VCaP (cell line): ENCODE results near the gene CPA1.

Experiments used
- H3K27ac ChIP-seq: fragments of 450-650 bp; 2 replicates; pipeline ENCODE4 v1.5.1; 2017
- TF ChIP-seq, protein P1 (sequence below): fragments of 450-650 bp; conservative IDR thresholded peaks from 2 replicates; pipeline ENCODE4 v1.5.1; 2017; ENCODE audit warnings: mild to moderate bottlenecking, moderate library complexity

CPA1 gene

DNA sequence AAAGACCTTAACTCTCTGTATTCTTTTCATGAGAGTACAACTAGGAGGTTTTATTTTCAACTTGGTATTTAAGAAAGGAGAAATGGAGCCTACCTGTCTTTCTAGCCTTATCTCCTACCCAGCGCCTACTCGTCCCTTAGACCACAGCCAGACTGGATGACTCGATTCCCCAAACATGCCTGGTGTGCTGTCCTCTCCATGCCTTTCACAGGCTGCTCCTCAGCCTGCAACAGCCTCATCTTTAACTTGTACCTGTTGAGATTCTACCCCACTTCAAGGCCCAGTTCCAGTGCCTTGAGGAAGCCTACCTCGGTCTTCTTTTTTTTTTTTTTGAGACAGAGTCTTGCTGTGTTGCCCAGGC is 29.4 kb downstream of the CPA1 start:
- TF ChIP-seq, protein P1, sequence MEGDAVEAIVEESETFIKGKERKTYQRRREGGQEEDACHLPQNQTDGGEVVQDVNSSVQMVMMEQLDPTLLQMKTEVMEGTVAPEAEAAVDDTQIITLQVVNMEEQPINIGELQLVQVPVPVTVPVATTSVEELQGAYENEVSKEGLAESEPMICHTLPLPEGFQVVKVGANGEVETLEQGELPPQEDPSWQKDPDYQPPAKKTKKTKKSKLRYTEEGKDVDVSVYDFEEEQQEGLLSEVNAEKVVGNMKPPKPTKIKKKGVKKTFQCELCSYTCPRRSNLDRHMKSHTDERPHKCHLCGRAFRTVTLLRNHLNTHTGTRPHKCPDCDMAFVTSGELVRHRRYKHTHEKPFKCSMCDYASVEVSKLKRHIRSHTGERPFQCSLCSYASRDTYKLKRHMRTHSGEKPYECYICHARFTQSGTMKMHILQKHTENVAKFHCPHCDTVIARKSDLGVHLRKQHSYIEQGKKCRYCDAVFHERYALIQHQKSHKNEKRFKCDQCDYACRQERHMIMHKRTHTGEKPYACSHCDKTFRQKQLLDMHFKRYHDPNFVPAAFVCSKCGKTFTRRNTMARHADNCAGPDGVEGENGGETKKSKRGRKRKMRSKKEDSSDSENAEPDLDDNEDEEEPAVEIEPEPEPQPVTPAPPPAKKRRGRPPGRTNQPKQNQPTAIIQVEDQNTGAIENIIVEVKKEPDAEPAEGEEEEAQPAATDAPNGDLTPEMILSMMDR: no peak
- H3K27ac ChIP-seq: no peak overlapping the region

DNA sequence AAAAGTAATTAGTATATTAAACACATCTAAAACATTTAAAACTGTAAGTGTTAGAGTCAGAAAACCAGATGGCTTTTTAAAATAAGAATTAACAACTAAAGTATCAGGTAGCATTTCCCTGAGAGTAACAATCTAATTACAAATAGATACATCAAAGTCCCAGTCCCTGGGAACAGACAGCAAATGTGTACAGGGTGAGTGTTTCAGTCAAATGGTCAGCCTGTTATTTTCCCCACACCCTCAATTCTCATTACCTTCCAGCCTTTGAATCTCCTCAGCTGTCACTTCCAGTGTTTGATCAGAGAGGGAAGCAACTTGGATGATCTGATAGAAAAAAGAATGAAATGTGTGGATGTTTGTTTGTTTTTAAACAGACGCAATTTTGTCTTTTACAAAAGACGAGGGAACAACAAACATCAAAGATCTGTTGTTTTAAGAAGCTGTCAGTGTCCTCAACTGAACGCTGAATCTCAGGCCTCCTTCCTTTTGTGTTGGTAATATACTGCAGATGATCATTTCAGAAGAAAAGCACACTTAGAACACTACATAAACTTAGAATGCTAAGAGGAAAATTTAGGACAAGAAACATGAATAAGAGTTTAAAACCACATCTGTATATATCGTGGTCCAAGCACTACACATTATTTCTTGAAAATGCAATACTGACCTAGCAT is 30.7 kb downstream of the CPA1 start:
- TF ChIP-seq, protein P1: no peak
- no peak overlapping the region for H3K27ac ChIP-seq

DNA sequence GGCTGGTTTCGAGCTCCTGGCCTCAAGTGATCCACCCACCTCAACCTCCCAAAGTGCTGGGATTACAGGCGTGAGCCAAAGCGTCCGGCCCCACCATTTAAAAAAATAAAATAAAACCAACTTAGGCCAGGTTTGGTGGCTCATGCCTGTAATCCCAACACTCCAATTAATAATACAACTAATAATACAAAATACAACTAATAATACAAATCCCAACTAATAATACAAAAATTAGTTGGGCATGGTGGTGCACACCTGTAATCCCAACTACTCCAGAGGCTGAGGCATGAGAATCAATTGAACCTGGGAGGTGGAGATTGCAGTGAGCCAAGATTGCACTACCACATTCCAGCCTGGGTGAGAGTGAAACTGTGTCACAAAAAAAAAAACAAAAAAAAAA is 32.9 kb downstream of the CPA1 start:
- H3K27ac ChIP-seq: no peak overlapping the region
- TF ChIP-seq, protein P1: no peak

DNA sequence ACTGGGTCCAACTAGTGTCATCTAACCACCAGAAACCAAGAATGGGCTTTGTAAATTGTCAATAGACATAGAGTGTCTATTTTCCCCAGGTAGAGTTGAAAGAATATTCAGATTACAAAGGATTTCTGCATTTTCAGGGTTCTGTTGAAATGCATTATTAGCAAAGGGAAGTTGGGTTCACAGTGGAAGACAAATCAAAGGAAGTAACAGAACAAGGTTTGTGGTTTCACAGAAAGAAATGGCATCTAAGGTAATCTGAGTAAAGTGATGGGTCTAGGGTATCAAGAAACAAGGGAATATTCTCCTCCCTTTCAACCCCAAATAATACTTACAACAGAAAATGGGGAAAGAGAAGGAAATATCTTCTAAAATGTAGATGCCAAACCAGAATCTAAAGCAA is 34.7 kb downstream of the CPA1 start:
- no peak overlapping the region for H3K27ac ChIP-seq
- TF ChIP-seq, protein P1: no peak

DNA sequence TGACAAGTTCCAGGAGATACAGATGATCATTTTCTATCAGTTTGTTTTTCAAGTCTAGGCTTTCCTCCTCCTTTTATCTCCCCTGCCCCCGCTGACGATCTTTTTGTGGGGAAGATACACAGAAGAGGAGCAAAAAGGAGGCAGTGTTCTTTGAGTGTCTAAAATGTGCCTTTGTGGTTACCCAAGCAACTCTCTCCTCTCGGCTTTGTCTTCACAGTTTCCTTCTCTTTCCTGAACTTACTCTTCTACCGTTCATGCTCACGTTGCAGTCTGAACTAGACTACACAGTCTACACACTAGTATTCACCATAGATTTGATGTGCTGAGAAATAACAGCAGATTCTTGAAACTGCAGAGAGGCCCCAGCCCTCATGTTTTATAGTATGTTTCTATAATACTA is 36.9 kb downstream of the CPA1 start:
- H3K27ac ChIP-seq: no peak overlapping the region
- TF ChIP-seq, protein P1: no peak

DNA sequence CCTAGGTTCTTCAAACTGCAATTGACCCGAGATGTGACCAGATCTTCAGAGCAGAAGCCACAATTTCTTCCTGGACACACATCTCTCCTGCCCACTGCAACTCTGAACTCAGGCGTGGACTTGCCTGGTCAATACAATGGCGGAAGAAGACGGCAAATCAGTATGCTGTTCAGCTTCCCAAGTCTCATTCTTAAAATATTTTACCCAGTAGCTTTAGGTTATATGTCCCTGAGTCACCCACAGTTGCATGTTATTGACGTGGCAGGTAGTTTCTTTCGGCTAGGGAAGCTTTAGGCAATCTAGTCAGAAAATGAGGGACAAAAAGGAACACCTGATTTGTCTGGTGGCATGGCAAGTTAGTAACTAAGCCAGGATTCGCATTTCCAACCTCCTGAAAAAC is 38.0 kb downstream of the CPA1 start:
- TF ChIP-seq, protein P1: no peak
- H3K27ac ChIP-seq: no peak overlapping the region

DNA sequence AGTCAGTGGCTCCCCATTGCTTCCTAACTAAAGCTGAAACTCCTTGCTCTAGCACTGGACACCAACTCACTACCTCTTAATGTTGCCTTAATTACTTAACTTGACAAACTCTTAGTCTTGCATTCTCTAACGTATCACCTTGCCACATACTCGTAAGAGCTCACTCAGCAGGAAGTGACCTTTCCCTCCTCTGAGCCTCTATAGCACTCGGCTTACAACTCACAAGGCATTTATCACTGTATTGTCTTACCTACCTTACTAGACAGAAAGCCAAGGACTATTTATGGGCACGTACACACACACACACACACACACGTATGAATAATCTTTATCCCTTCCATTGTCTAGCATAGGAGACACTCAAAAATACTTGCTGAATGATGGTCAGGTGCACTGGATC is 39.4 kb downstream of the CPA1 start:
- TF ChIP-seq, protein P1: no peak
- H3K27ac ChIP-seq: no peak overlapping the region
